HG03097 (cell line): ENCODE measurements around the gene KRABD2.
A peak's percentile ranks its signal among the peaks of the same experiment; 100 is the strongest.
"Not testable (repeated sequence)": the region's sequence is repeated elsewhere in the genome, so short reads cannot be mapped to it uniquely, and the experiment has no call there.

Experiments used
- ATAC-seq: cut with Tn5 transposase; IDR thresholded peaks from one replicate; pipeline ENCODE4 v1.9.1; 2021; ENCODE audit not compliant: unreplicated experiment, low FRiP score

The KRABD2 gene

DNA sequence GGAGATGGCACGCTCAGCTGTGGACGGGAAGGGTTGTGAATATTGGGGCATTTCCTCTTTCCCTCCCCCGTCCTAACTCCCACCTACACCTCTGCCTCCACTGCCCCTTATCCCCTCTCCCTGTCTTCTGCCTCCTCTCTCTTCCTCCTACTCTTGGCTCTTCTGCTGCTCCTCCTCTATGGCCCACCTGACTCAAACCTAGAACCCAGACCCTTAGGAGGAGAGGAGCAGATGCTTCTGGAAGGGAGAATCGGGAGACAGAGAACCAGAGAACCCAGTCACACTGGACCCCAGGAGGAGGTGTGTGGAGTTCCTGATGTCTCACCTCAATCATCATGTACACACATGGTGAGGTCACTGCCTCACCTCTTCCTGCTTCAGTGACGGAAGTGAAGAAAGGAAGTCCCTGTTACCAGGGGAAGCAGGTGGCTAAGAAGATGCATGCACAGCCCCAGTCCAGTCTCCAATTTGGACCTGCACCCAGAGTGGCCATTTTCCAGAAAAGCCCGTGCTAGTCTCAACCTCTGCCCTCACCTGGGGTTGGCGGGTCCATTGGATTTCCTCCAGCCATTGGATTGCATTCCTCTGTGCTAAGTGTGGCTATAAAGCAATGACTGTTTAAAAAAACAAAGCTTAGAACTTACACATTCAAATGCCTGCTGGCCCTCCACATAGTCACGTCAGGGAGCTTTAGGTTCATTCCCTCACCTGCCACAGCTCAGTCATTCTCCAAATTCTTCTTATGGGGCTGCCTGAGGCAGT is 17.1 kb upstream of the KRABD2 start:
- ATAC-seq, result no peak

DNA sequence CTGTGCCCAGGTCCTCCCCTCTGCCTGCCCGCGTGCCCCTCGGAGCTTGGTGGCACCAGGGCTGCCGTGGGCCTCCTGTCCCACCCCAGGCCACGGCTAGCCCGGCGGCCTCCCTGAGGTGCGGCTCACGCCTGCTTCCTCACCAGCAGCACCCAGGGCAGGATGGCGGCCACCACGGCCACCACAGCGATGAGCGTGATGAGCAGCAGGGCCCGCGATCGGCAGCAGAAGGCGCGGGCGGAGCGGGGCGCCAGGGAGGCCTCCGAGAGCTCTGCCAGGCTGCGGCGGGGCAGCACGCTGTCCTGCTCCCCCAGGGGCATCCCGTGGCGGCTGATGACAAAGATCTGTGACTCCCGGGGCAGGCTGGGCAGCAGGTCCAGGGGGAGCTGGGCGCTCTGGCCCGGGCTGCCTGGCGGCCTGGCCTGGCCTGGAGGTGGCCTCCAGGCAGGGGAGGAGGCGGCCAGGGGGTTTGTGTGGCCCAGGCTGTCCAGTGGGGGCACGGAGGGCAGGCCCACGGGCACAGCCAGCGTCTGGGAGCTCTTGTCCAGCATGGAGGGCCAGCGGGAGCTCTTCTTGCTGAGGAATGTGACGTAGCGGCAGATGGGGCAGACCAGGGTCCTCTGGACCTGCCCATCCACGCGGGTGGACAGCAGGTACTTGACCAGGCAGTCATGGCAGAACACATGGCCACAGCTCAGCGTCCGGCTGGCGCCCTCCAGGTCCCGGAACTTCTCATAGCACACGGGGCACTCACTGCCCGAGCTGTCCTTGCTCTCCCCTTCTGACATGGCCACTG is 16.4 kb upstream of the KRABD2 start:
- no peak for ATAC-seq

DNA sequence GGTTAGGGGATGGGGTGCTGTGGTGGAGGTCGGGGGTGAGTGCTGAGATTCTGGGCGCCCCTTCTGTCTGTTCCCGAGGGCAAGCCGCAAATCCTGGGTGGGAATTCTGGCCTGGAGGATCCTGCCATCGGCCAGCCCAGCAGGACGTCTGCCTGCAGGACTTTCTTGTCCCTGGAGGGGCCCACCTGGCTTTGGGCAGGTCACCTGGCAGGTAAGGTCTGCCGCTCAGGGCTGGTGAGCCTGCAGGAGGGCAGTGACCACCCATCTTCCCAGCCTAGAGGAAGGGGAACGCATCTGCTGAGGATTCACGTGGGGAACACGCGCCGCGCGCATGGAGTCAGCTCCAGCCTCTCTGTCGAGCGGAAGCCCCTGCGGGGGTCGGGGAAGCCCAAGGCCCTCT is 15.8 kb upstream of the KRABD2 start:
- no peak for ATAC-seq

- ATAC-seq, result no peak
Observed at GRCh38 chr17:8391711-8392110, 15.2 kb upstream of the KRABD2 start.

GRCh38 chr17:8387914-8388651 is 11.6 kb upstream of the KRABD2 start:
- ATAC-seq, result no peak

DNA sequence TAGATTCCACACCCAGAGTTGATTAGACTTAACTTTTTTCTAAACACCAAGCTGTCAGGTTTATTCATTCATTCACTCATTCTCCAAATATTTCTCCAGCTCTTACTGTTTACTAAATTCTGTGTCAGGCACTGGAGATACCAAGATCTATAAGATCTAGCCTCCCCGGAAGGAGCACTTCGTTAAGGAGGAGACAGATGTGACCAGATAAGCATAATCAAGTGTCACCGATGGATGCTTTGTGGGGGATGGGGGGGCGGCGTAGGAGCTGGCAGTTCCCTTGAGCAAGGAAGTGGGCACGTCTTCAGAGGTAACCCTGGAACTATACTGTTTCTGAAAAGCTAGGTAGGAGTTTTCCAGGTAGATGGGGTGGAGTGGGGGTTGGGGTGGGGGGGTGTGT is 10.3 kb upstream of the KRABD2 start:
- ATAC-seq, result no peak

- ATAC-seq, result no peak
Observed at GRCh38 chr17:8384801-8385378, 8.4 kb upstream of the KRABD2 start.

- ATAC-seq, result peak; percentile 89
Observed at GRCh38 chr17:8383143-8383822, 6.8 kb upstream of the KRABD2 start, which contains the start of gene RPL26. RPL26 (minus strand) TSS chr17:8383193; CDS start chr17:8382310, 883 bp downstream.

DNA sequence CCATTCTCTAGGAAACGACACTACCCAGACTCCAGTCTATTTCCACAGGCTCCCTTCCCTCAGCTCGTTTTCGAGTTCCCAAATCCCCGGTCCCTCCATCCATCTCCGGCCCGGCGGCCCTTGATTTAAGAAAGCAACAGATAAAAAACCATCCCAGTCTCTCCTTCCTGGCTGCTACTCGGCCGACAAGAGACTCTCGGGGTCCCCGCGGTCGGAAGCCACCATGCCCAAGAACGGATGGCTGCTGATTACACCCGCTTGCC is 6.3 kb upstream of the KRABD2 start:
- ATAC-seq, result no peak

DNA sequence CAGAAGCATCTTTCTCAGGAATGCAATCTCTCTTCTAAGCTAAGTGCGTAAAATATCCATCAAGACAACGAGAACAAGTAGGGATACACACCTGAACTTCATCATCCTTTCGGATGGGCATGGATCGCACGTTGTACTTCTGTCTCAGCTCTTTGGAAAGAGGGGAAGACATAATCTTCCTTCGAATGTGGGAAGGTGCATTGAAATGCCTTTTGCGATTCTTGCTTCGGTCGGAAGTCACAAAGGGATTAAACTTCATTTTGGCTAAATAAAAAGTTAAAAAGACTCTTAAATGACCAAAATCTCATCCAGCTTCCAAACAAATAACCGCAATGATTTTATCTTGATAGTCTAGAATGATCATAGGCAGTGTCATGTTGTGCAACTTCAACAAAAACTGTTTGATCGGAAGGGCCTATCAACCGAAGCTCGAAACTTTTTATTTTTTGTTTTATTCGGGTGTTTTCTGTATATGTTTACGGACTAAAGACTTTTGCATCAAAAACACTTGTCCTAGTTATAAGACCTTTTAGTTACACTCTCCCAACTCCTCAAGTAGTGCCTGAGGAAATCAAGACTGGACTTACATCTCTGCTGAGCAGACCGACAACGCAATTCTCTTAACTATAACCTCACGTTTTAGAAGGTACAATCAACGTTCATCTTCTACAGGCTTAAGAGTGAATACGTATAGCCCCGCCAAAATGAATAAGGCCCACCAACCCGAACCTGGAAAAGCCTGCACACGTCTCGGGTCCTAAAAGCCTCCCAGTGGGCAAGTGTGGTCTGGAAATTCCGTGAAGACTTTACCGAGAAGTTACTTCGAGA is 5.8 kb upstream of the KRABD2 start:
- ATAC-seq, result no peak

GRCh38 chr17:8380049-8380448 is 3.5 kb upstream of the KRABD2 start:
- no peak for ATAC-seq

GRCh38 chr17:8378117-8378516 is 1.6 kb upstream of the KRABD2 start:
- ATAC-seq, result not testable (repeated sequence)

GRCh38 chr17:8377422-8377821 is 918 bp upstream of the KRABD2 start:
- ATAC-seq, result no peak

GRCh38 chr17:8375738-8376259 is 705 bp downstream of the KRABD2 start:
- no peak for ATAC-seq

GRCh38 chr17:8373856-8374255 is 2.6 kb downstream of the KRABD2 start:
- ATAC-seq, result not testable (repeated sequence)

DNA sequence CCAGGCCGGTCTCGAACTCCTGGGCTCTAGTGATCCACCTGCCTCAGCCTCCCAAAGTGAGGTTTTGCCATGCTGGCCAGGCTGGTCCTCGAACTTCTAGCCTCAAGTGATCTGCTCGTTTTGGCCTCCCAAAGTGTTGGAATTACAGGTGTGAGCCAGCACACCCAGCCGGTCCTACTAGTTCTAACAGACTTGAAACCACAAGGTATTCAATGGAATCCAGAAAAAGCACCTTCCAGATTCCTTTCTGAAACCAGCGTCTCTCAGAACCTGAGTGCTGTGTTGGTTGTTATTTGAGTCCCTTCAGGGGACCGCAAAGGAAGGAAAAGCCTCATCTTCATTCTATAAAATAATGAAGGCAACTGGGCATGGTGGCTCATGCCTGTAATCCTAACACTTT is 4.1 kb downstream of the KRABD2 start:
- ATAC-seq, result no peak

DNA sequence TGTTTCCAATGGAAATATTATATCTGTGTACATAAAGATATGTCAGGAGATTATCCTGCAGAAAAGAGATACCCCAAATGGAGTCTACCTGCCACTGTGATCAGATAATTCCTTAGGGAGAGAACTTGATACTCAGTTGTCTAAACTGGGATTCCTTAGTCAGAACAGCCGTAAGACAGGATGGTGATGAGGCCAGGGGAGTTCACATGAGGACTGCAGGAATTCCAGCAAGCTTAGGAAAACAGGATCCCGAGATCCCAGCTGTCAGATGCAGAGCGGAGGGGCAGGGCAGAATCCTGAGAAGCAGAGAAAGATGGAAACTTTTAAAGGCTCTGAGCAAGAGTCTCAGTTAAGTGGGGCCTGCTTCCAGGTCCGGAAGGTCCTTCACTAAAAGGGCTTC is 4.7 kb downstream of the KRABD2 start:
- no peak for ATAC-seq

DNA sequence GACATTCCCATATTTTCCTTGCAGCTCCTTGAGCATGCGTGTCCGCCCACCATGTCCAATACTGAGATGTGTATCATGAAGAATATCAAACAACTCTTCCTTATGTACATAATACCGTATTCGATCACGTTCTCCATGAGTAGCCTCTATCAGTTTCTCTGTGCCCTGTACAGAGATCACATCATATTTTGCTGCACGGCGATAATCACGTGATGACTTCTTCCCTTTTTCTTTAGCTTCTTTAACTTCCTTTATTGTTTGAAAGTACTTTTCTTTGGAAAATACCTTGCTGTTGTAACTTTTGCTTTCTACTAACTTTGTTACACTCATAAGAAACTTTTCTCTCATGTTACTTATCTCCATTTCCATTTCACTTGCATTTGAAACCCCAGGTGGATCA is 6.6 kb downstream of the KRABD2 start:
- ATAC-seq, result no peak

DNA sequence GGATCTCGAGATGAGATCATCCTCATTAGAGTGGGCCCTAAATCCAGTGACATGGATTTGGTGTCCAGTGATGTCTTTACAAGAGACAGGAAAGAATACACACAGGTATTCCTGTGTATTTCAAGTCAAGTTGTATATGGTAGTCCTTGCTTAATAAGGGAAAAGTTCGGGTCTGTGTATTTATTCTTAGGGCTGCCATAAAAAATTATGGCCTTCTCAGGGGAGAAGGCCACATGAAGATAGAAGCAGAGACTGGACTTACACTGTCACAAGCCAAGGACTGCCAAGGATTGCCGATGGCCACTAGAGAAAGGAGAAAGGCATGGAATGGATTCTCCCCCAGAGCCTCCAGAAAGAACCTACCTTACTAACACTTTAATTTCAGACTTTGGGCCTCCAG is 8.3 kb downstream of the KRABD2 start:
- no peak for ATAC-seq

DNA sequence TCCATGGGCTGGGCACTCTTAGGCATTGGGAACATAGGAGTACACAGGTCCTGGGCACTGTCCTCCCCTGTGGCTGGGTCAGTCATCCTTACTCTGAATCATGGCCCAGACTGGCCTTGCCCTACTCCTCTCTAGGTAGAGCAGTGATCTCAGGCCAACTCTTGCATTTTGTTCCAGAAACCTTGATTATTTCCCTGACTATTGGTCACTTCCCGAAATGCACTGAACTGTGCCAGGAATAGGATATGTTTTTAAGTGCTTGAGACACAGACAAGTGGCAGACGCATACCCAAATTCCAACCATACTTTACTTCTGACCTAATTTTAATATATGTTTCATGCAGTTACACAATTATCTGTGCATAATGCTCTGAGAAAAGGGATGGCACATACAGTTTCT is 10.3 kb downstream of the KRABD2 start:
- no peak for ATAC-seq
